ENCODE results near the gene NOL3. TPM values are rescaled to one million over a fixed set of nuclear protein-coding genes. Genes with fewer than 3 reads are reported as not detected.

The NOL3 gene
- total and polyA plus RNA-seq, 2 donors (not counting 3 experiments of a cell fraction or from before 2014, with no cell fraction given), result 16.0 to 19.4 TPM

- POLR2A ChIA-PET, result interaction anchor here (0.9 to 1.2 kb wide), 3 partner anchors 9 to 12 kb away, joined by 3 to 6 read pairs (median 3); partner anchors contain the start of genes FBXL8 and TRADD
- peaks cover 7 to 12% of the 10 kb centered on the region in 2 experiments for H3K27me3 ChIP-seq (ENCODE audit: control insufficient read depth in 2 of 2, insufficient read depth in 2 of 2, low read length in 2 of 2)
- peak overlapping the region; percentile 73 for H2AFZ ChIP-seq (ENCODE audit: low read depth, low read length)
- H3K79me2 ChIP-seq (ENCODE audit: control insufficient read depth, insufficient read depth, low read length), result no peaks in the 10 kb centered on the region
- TSS peak; percentile 47 for BruUV-seq (replicated peaks)
- FAIRE-seq, result peak; percentile 54
- no peaks in the 10 kb centered on the region for H3K9me3 ChIP-seq (replicated peaks; ENCODE audit: control insufficient read depth, insufficient read depth, low read length)
- H4K20me1 ChIP-seq (replicated peaks; ENCODE audit: control insufficient read depth, extremely low read depth, insufficient read depth, low read length), result no peaks in the 10 kb centered on the region
- no peaks in the 10 kb centered on the region for H3K36me3 ChIP-seq (ENCODE audit: control insufficient read depth in 2 of 2, extremely low read depth in 1 of 2, insufficient read depth in 2 of 2, low read length in 2 of 2)
- H3K4me2 ChIP-seq (ENCODE audit: insufficient read depth, low read length), result peak overlapping the region; percentile 71
- peaks cover 27% of the 10 kb centered on the region for H3K4me1 ChIP-seq (ENCODE audit: control insufficient read depth, extremely low read depth, insufficient read depth, low read length)
- peak overlapping the region in 2 of 3 experiments; percentile 34 to 35 for H3K4me3 ChIP-seq (replicated peaks in 1 of 3; ENCODE audit: insufficient read depth in 1 of 3, low read depth in 1 of 3, low read length in 3 of 3)
- intact Hi-C loops (cut with micrococcal nuclease), result no loop called here
- peak; percentile 24 for TF ChIP-seq POLR2AphosphoS5 (IDR thresholded peaks at IDR 0.05; ENCODE audit: insufficient read depth, low read depth, low read length)
- TF ChIP-seq FOS (IDR thresholded peaks at IDR 0.05; ENCODE audit: borderline replicate concordance, insufficient read depth, low read length), result no peak
- DNase-seq (ENCODE audit: low read depth, low spot score), result no peak
- dilution Hi-C loops (cut with MboI; ENCODE audit: extremely low pct_ligation_motif_present, low sequenced_read_pairs), result no loop called here
- CTCF ChIA-PET, result interaction anchor here (1.0 to 4.2 kb wide), 8 partner anchors 11 to 303 kb away, joined by 3 to 29 read pairs (median 8); partner anchors contain the start of genes EXOC3L1, FBXL8, MATCAP1 and TRADD
- peak overlapping the region; percentile 74 for H3K27ac ChIP-seq (ENCODE audit: insufficient read depth, low read depth, low read length)
- H3K9me1 ChIP-seq (replicated peaks; ENCODE audit: control insufficient read depth, extremely low read depth, insufficient read depth, low read length), result no peaks in the 10 kb centered on the region
- H3K9ac ChIP-seq (replicated peaks; ENCODE audit: extremely low read depth, insufficient read depth, low read length), result peak overlapping the region; percentile 72
Measured at GRCh38 chr16:67170949-67171649, 761 bp downstream of the NOL3 start.

- no TSS peak for BruUV-seq (replicated peaks)
- H3K36me3 ChIP-seq (ENCODE audit: control insufficient read depth in 2 of 2, extremely low read depth in 1 of 2, insufficient read depth in 2 of 2, low read length in 2 of 2), result no peaks in the 10 kb centered on the region
- no peak overlapping the region for H3K9ac ChIP-seq (replicated peaks; ENCODE audit: extremely low read depth, insufficient read depth, low read length)
- no peaks in the 10 kb centered on the region for H3K9me3 ChIP-seq (replicated peaks; ENCODE audit: control insufficient read depth, insufficient read depth, low read length)
- no peaks in the 10 kb centered on the region for H3K27me3 ChIP-seq (ENCODE audit: control insufficient read depth in 2 of 2, insufficient read depth in 2 of 2, low read length in 2 of 2)
- FAIRE-seq (peak; percentile 60), DNase-seq (ENCODE audit: low read depth, low spot score) (no peak)
- peak overlapping the region in 1 of 3 experiments; percentile 9 for H3K4me3 ChIP-seq (replicated peaks in 1 of 3; ENCODE audit: insufficient read depth in 1 of 3, low read depth in 1 of 3, low read length in 3 of 3)
- no peaks in the 10 kb centered on the region for H3K9me1 ChIP-seq (replicated peaks; ENCODE audit: control insufficient read depth, extremely low read depth, insufficient read depth, low read length)
- H4K20me1 ChIP-seq (replicated peaks; ENCODE audit: control insufficient read depth, extremely low read depth, insufficient read depth, low read length), result no peaks in the 10 kb centered on the region
- ChIA-PET POLR2A (no interaction called here), CTCF (interaction anchor here (0.6 to 3.2 kb wide), 6 partner anchors 10 to 258 kb away, joined by 4 to 25 read pairs (median 16); partner anchors contain the start of genes FBXL8, HSD11B2, HSF4 and TRADD)
- H3K79me2 ChIP-seq (ENCODE audit: control insufficient read depth, insufficient read depth, low read length), result no peaks in the 10 kb centered on the region
- intact Hi-C loops (cut with micrococcal nuclease) (no loop called here), dilution Hi-C loops (cut with MboI; ENCODE audit: extremely low pct_ligation_motif_present, low sequenced_read_pairs) (no loop called here)
- no peak overlapping the region for H3K27ac ChIP-seq (ENCODE audit: insufficient read depth, low read depth, low read length)
- H3K4me1 ChIP-seq (ENCODE audit: control insufficient read depth, extremely low read depth, insufficient read depth, low read length), result peaks cover 27% of the 10 kb centered on the region
- no peak for TF ChIP-seq CTCF (IDR thresholded peaks at IDR 0.05; ENCODE audit: extremely low read depth in 1 of 2, insufficient read depth in 1 of 2, low read depth in 1 of 2, low read length in 2 of 2)
- TF ChIP-seq EZH2 (IDR thresholded peaks at IDR 0.05; ENCODE audit: borderline replicate concordance, low read depth, low read length, severe bottlenecking), result no peak
- no peak for TF ChIP-seq POLR2A (IDR thresholded peaks at IDR 0.05; ENCODE audit: low read depth, low read length)
- no peak for TF ChIP-seq MAX (IDR thresholded peaks at IDR 0.05; ENCODE audit: insufficient read depth, insufficient read length)
- no peak for TF ChIP-seq MYC (IDR thresholded peaks at IDR 0.05; ENCODE audit: low read depth, low read length)
- no peak for TF ChIP-seq POLR2AphosphoS5 (IDR thresholded peaks at IDR 0.05; ENCODE audit: insufficient read depth, low read depth, low read length)
- H3K4me2 ChIP-seq (ENCODE audit: insufficient read depth, low read length), result peak overlapping the region; percentile 32
- no peak overlapping the region for H2AFZ ChIP-seq (ENCODE audit: low read depth, low read length)
Measured at GRCh38 chr16:67173323-67173722, 3.0 kb downstream of the NOL3 start.
